HG02981 (cell line): ENCODE measurements around the gene COPB2.
"Not testable (repeated sequence)": the region's sequence is repeated elsewhere in the genome, so short reads cannot be mapped to it uniquely, and the experiment has no call there.

ENCODE experiments used
- ATAC-seq: cut with Tn5 transposase; IDR thresholded peaks from one replicate; pipeline ENCODE4 v1.9.1; 2021; ENCODE audit warnings: mild to moderate bottlenecking, moderate library complexity; ENCODE audit not compliant: unreplicated experiment

The COPB2 gene

GRCh38 chr3:139389552-139390368 is at the start of gene COPB2:
COPB2 (minus strand) TSS chr3:139389647; CDS start chr3:139389550, 97 bp downstream.
- ATAC-seq: peak; percentile 97

- no peak for ATAC-seq
These were observed 45.4 kb upstream of the COPB2 start for GRCh38 chr3:139434764-139435307.

GRCh38 chr3:139434228-139434627 is 44.8 kb upstream of the COPB2 start:
- no peak for ATAC-seq

GRCh38 chr3:139433089-139433488 is 43.6 kb upstream of the COPB2 start:
- no peak for ATAC-seq

- no peak for ATAC-seq
These were observed 41.0 kb upstream of the COPB2 start for GRCh38 chr3:139430493-139430892.

GRCh38 chr3:139427283-139428060 is 38.0 kb upstream of the COPB2 start:
- peak; percentile 90 for ATAC-seq

- no peak for ATAC-seq
These were observed 36.4 kb upstream of the COPB2 start for GRCh38 chr3:139425745-139426400.

- no peak for ATAC-seq
These were observed 33.8 kb upstream of the COPB2 start for GRCh38 chr3:139423232-139423631.

GRCh38 chr3:139421460-139421859 is 32.0 kb upstream of the COPB2 start:
- no peak for ATAC-seq

- no peak for ATAC-seq
These were observed 31.6 kb upstream of the COPB2 start for GRCh38 chr3:139421040-139421439.

- ATAC-seq: no peak
These were observed 28.7 kb upstream of the COPB2 start for GRCh38 chr3:139418144-139418543.

- ATAC-seq: no peak
These were observed 26.8 kb upstream of the COPB2 start for GRCh38 chr3:139416275-139416674.

GRCh38 chr3:139414608-139415224 is 25.3 kb upstream of the COPB2 start:
- ATAC-seq: no peak

GRCh38 chr3:139412891-139413290 is 23.4 kb upstream of the COPB2 start:
- not testable (repeated sequence) for ATAC-seq

GRCh38 chr3:139401155-139401554 is 11.7 kb upstream of the COPB2 start:
- ATAC-seq: not testable (repeated sequence)

GRCh38 chr3:139396707-139397106 is 7.3 kb upstream of the COPB2 start:
- no peak for ATAC-seq

GRCh38 chr3:139394116-139394515 is 4.7 kb upstream of the COPB2 start:
- no peak for ATAC-seq

GRCh38 chr3:139388821-139389551 is 461 bp downstream of the COPB2 start:
- no peak for ATAC-seq

GRCh38 chr3:139388077-139388476 is 1.4 kb downstream of the COPB2 start:
- ATAC-seq: no peak

GRCh38 chr3:139382291-139382690 is 7.2 kb downstream of the COPB2 start:
- not testable (repeated sequence) for ATAC-seq
